Activated naive CD8-positive, alpha-beta T cell treated with anti-CD3 and anti-CD28 coated beads for 36 hours (primary cell): Measurements from ENCODE around the gene KIF24. TPM values are rescaled to one million over a fixed set of nuclear protein-coding genes. Genes with fewer than 3 reads are reported as not detected.

Source experiments
- DNase-seq: peaks from one replicate; pipeline ENCODE4 v3.0.0; 2021
- H3K27ac Mint-ChIP-seq: one replicate; pipeline ENCODE4 v1.8.0; 2022; ENCODE audit warnings: mild to moderate bottlenecking, moderate library complexity, mixed read lengths
- H3K27me3 Mint-ChIP-seq: one replicate; pipeline ENCODE4 v1.8.0; 2022; ENCODE audit warnings: mild to moderate bottlenecking, mixed read lengths
- H3K36me3 Mint-ChIP-seq: one replicate; pipeline ENCODE4 v1.8.0; 2021; ENCODE audit warnings: mild to moderate bottlenecking, mixed read lengths
- H3K4me1 Mint-ChIP-seq: one replicate; pipeline ENCODE4 v1.8.0; 2021; ENCODE audit warnings: mixed read lengths
- H3K4me3 Mint-ChIP-seq: one replicate; pipeline ENCODE4 v1.8.0; 2022; ENCODE audit warnings: mild to moderate bottlenecking, moderate library complexity, mixed read lengths
- H3K9me3 Mint-ChIP-seq: one replicate; pipeline ENCODE4 v1.8.0; 2022; ENCODE audit warnings: mixed read lengths
- total RNA-seq, 2 experiments: library from RNA; stranded (reverse); gene quantifications; one replicate each; pipeline ENCODE4 v1.2.3, GENCODE V29; 2021

KIF24 gene, protein sequence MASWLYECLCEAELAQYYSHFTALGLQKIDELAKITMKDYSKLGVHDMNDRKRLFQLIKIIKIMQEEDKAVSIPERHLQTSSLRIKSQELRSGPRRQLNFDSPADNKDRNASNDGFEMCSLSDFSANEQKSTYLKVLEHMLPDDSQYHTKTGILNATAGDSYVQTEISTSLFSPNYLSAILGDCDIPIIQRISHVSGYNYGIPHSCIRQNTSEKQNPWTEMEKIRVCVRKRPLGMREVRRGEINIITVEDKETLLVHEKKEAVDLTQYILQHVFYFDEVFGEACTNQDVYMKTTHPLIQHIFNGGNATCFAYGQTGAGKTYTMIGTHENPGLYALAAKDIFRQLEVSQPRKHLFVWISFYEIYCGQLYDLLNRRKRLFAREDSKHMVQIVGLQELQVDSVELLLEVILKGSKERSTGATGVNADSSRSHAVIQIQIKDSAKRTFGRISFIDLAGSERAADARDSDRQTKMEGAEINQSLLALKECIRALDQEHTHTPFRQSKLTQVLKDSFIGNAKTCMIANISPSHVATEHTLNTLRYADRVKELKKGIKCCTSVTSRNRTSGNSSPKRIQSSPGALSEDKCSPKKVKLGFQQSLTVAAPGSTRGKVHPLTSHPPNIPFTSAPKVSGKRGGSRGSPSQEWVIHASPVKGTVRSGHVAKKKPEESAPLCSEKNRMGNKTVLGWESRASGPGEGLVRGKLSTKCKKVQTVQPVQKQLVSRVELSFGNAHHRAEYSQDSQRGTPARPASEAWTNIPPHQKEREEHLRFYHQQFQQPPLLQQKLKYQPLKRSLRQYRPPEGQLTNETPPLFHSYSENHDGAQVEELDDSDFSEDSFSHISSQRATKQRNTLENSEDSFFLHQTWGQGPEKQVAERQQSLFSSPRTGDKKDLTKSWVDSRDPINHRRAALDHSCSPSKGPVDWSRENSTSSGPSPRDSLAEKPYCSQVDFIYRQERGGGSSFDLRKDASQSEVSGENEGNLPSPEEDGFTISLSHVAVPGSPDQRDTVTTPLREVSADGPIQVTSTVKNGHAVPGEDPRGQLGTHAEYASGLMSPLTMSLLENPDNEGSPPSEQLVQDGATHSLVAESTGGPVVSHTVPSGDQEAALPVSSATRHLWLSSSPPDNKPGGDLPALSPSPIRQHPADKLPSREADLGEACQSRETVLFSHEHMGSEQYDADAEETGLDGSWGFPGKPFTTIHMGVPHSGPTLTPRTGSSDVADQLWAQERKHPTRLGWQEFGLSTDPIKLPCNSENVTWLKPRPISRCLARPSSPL (N-terminal part only)
- 1 to 10 TPM; 6.2 to 6.5 TPM for total RNA-seq

DNA sequence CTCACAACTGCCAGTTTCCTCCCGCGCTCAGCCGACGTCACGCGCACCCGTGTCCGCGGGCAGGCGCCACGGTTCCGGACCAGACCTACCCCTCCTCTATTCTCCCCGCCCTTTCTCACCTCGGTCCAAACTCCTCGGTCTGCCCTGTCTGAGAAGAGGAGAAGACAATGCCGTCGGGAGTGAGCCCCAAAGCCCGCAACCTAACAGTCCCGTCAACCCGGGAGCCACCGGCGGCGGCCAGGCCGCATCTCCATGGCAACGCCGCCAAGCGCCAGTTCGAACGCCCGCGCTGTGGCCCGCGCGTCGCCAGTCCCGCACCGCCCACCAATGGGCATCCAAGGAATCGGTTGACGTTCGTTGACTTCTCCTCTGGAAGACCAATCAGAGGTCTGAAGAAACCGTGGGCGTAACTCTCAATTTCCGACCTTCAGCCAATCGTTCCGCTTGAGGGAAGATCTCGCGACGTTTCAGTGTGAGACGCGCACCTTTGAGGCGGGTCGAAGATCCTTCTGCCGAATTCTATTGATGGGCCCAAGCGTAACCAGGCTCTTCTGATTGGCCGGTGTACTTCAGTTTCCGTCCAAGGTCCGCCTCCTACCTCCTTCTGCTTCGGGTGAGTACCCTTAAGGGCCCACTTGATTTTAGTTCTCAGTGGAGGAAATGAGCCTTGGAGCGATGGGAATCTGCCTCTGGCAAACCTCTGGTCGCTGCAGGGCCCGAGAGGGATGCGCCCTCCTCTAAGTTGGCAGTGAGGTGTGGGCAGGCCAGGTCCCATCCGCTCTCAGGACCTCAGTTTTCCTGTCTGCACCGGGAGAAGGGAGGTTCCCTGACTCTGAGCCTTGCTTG is at the start of gene KIF24, which contains the start of gene NUDT2:
KIF24 (minus strand) TSS at position 282 of the 846 bp plus-strand sequence. CDS start 17,922 bp downstream, outside the sequence.
NUDT2 (plus strand) TSS at position 583 of the 846 bp plus-strand sequence. CDS start 9,471 bp downstream, outside the sequence.
- H3K36me3 Mint-ChIP-seq, result peaks cover 6% of the 10 kb centered on the region
- peaks cover 24% of the 10 kb centered on the region for H3K4me1 Mint-ChIP-seq
- H3K27me3 Mint-ChIP-seq, result no peaks in the 10 kb centered on the region
- DNase-seq, result peak; percentile 97
- no peaks in the 10 kb centered on the region for H3K9me3 Mint-ChIP-seq
- peak within 1 kb of the TSS; percentile 96 for H3K4me3 Mint-ChIP-seq
- H3K27ac Mint-ChIP-seq, result peak within 1 kb of the TSS; percentile 97

DNA sequence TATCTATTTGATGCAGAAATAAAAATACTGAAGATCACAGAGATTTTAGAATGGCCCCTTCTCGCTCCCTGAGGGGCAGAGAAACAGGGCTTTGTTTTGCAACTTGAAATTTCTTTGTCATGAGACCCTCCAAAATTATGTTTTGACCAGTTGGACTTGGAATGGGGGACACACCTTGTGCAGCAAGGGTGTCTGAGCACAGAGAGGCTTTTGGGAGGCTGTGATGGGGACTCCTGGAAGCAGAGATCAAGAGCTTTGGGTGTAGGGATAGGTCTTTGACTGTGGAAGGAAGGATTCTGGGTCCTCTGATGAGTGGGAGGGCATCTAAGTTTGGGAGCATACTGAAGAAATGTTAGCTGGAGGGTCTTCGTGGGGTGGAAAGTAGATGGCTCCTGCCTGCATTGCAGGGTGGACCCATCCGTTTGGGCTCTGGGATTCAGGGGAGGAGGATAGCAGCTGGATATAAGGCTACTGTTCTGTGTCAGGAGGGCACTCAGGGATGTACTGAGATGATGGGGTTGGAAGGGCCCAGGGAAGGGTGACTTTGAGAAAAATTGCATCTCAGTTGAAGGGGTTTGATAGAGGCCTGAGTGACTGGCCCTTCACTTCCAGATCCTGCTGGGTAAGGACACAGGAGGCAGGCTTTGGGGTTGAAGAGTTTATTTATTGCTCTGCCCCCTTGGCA is 49.5 kb upstream of the KIF24 start:
- no peak overlapping the region for H3K27ac Mint-ChIP-seq
- H3K4me3 Mint-ChIP-seq, result no peak overlapping the region
- peaks cover 34% of the 10 kb centered on the region for H3K4me1 Mint-ChIP-seq
- no peaks in the 10 kb centered on the region for H3K27me3 Mint-ChIP-seq
- peaks cover 4% of the 10 kb centered on the region for H3K36me3 Mint-ChIP-seq
- no peaks in the 10 kb centered on the region for H3K9me3 Mint-ChIP-seq
- DNase-seq, result no peak

GRCh38 chr9:34377404-34377746 is 48.3 kb upstream of the KIF24 start:
- no peak overlapping the region for H3K27ac Mint-ChIP-seq

DNA sequence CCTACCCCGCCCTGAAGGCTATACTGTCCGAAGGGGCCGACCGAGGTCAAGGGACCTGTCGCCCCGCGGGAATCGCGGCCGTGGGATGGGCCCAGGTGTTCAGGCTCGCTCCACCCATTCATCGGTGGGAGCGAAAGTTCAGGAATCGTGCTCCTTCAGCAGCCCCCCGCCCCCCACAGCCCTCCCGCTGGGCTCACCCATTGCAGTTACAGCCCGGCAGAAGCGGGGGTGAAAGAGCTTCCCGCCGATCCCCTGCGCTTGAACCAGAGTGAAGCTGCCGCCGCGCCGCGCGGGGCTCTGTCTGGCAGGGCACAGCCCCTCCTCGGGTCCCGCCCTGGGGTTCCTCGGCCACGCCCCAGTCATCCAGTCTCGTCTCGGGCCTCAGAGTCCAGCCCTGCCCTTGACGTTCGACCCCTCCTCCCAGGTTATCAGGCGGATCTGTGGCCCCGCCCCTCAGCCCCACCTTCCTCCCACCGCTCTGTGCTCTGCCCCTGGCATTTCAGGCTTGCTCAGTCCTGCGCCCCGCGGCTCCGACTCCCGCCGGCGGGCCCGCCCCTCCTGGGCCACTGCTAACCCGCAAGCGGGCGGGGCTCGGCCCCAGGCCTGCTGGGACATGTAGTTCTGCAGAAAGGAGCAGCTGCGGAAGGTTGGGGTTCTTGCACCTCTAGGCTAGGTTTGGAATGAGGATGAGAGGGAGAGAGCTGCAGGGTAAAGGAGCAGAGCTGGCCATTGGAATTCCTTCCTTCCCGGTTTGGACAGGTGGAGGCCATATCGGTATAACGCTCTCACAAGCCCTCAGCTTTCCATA is 47.7 kb upstream of the KIF24 start, which contains the start of gene MYORG:
MYORG (minus strand) TSS at position 303 of the 808 bp plus-strand sequence. CDS start 3,955 bp downstream, outside the sequence.
- DNase-seq, result peak; percentile 98
- peaks cover 34% of the 10 kb centered on the region for H3K4me1 Mint-ChIP-seq
- H3K9me3 Mint-ChIP-seq, result no peaks in the 10 kb centered on the region
- no peaks in the 10 kb centered on the region for H3K27me3 Mint-ChIP-seq
- H3K4me3 Mint-ChIP-seq, result peak within 1 kb of the TSS; percentile 92
- H3K27ac Mint-ChIP-seq, result peak within 1 kb of the TSS; percentile 76
- peaks cover 7% of the 10 kb centered on the region for H3K36me3 Mint-ChIP-seq

More at GRCh38 chr9:34377404-34377746, 48.3 kb upstream of the KIF24 start:
- Mint-ChIP-seq H3K9me3 (no peaks in the 10 kb centered on the region), H3K27me3 (no peaks in the 10 kb centered on the region), H3K4me3 (peak overlapping the region; percentile 92), H3K4me1 (peaks cover 34% of the 10 kb centered on the region), H3K36me3 (peaks cover 4% of the 10 kb centered on the region)
- no peak for DNase-seq

- Mint-ChIP-seq H3K27ac (peak overlapping the region; percentile 76), H3K4me3 (peak overlapping the region; percentile 92), H3K27me3 (no peaks in the 10 kb centered on the region), H3K9me3 (no peaks in the 10 kb centered on the region), H3K36me3 (peaks cover 10% of the 10 kb centered on the region), H3K4me1 (peaks cover 31% of the 10 kb centered on the region)
- DNase-seq, result peak; percentile 57
Measured at GRCh38 chr9:34375901-34376595, 47.0 kb upstream of the KIF24 start.

GRCh38 chr9:34374905-34375552 is 46.0 kb upstream of the KIF24 start:
- Mint-ChIP-seq H3K4me1 (peaks cover 30% of the 10 kb centered on the region), H3K36me3 (peaks cover 16% of the 10 kb centered on the region), H3K27me3 (no peaks in the 10 kb centered on the region), H3K27ac (no peak overlapping the region), H3K4me3 (peak overlapping the region; percentile 92), H3K9me3 (no peaks in the 10 kb centered on the region)
- DNase-seq, result no peak

- DNase-seq, result no peak
- no peak overlapping the region for H3K27ac Mint-ChIP-seq
- H3K4me1 Mint-ChIP-seq, result peaks cover 23% of the 10 kb centered on the region
- H3K4me3 Mint-ChIP-seq, result no peak overlapping the region
- H3K36me3 Mint-ChIP-seq, result peaks cover 18% of the 10 kb centered on the region
- H3K27me3 Mint-ChIP-seq, result no peaks in the 10 kb centered on the region
- no peaks in the 10 kb centered on the region for H3K9me3 Mint-ChIP-seq
Measured at GRCh38 chr9:34374339-34374738, 45.3 kb upstream of the KIF24 start.

- Mint-ChIP-seq H3K4me3 (no peak overlapping the region), H3K4me1 (peaks cover 21% of the 10 kb centered on the region), H3K36me3 (peaks cover 21% of the 10 kb centered on the region), H3K9me3 (no peaks in the 10 kb centered on the region), H3K27me3 (no peaks in the 10 kb centered on the region), H3K27ac (no peak overlapping the region)
- no peak for DNase-seq
Measured at GRCh38 chr9:34373749-34374148, 44.7 kb upstream of the KIF24 start.

GRCh38 chr9:34372467-34373011 is 43.5 kb upstream of the KIF24 start:
- no peak for DNase-seq
- no peaks in the 10 kb centered on the region for H3K9me3 Mint-ChIP-seq
- no peak overlapping the region for H3K4me3 Mint-ChIP-seq
- peaks cover 21% of the 10 kb centered on the region for H3K4me1 Mint-ChIP-seq
- peaks cover 29% of the 10 kb centered on the region for H3K36me3 Mint-ChIP-seq
- H3K27me3 Mint-ChIP-seq, result no peaks in the 10 kb centered on the region
- H3K27ac Mint-ChIP-seq, result no peak overlapping the region

- no peak for DNase-seq
- Mint-ChIP-seq H3K4me3 (no peak overlapping the region), H3K36me3 (peaks cover 34% of the 10 kb centered on the region), H3K27me3 (no peaks in the 10 kb centered on the region), H3K4me1 (peaks cover 17% of the 10 kb centered on the region), H3K9me3 (peaks cover 4% of the 10 kb centered on the region), H3K27ac (no peak overlapping the region)
Measured at GRCh38 chr9:34371886-34372466, 42.9 kb upstream of the KIF24 start.
